Natural killer cell (primary cell): ENCODE results near the gene B3GALNT1. TPM values are rescaled to one million over a fixed set of nuclear protein-coding genes. Genes with fewer than 3 reads are reported as not detected.

Experiments
- ATAC-seq, 3 donors: fragments of 150-1000 bp in 2 of 3; fragments of 200-7000 bp in 1 of 3; cut with Tn5 transposase; 1 replicate in 1 of 3; 2 replicates in 2 of 3; pipeline ENCODE4 v1.10.0; 2021; ENCODE audit warnings: mild to moderate bottlenecking in 2 of 3, moderate library complexity in 2 of 3
- DNase-seq, 2 donors: peaks; one replicate each; pipeline versions ENCODE4 v3.0.0 to v3.0.0-alpha.2; 2013 to 2021; ENCODE audit warnings: mixed read lengths in 1 of 2
- H3K27ac ChIP-seq: one replicate; pipeline ENCODE4 v1.5.1; 2013; ENCODE audit warnings: mild to moderate bottlenecking, low read length
- H3K27me3 ChIP-seq: one replicate; pipeline ENCODE4 v1.6.1; 2013; ENCODE audit warnings: low read length; ENCODE audit not compliant: control insufficient read depth, insufficient read depth
- H3K36me3 ChIP-seq: one replicate; pipeline ENCODE4 v1.6.1; 2013; ENCODE audit warnings: low read length; ENCODE audit not compliant: control insufficient read depth, insufficient read depth
- H3K4me1 ChIP-seq: one replicate; pipeline ENCODE4 v1.6.1; 2013; ENCODE audit warnings: low read length; ENCODE audit not compliant: control insufficient read depth, insufficient read depth
- H3K4me3 ChIP-seq: one replicate; pipeline ENCODE4 v1.5.1; 2013; ENCODE audit warnings: low read length
- H3K9me3 ChIP-seq: one replicate; pipeline ENCODE4 v1.6.1; 2013; ENCODE audit warnings: low read length; ENCODE audit not compliant: control insufficient read depth, insufficient read depth
- H3K27ac Mint-ChIP-seq, 2 donors: one replicate each; pipeline ENCODE4 v1.8.0; 2022; ENCODE audit warnings: mild to moderate bottlenecking in 2 of 2, mixed read lengths in 2 of 2, moderate library complexity in 1 of 2
- H3K27me3 Mint-ChIP-seq, 2 donors: one replicate each; pipeline ENCODE4 v1.8.0; 2022; ENCODE audit warnings: low read depth in 2 of 2, mixed read lengths in 2 of 2
- H3K36me3 Mint-ChIP-seq: one replicate; pipeline ENCODE4 v1.8.0; 2022; ENCODE audit warnings: mixed read lengths
- H3K4me1 Mint-ChIP-seq, 2 donors: one replicate each; pipeline ENCODE4 v1.8.0; 2022; ENCODE audit warnings: mixed read lengths in 2 of 2
- H3K4me3 Mint-ChIP-seq: one replicate; pipeline ENCODE4 v1.8.0; 2022; ENCODE audit warnings: mild to moderate bottlenecking, moderate library complexity, mixed read lengths
- H3K9me3 Mint-ChIP-seq, 2 donors: one replicate each; pipeline ENCODE4 v1.8.0; 2022; ENCODE audit warnings: mixed read lengths in 2 of 2
- CTCF ChIP-seq: fragments of 200-600 bp; IDR thresholded peaks from one replicate; pipeline ENCODE4 v1.8.0; 2022; ENCODE audit warnings: antibody characterized with exemption
- WGBS: methylation state at CpG from one replicate; pipeline ENCODE4 v1.1.7; 2013; ENCODE audit warnings: missing lambda C conversion rate; ENCODE audit not compliant: insufficient coverage; 5-methylcytosine and 5-hydroxymethylcytosine counted together
- intact Hi-C: fragments of 100-400 bp; cut with micrococcal nuclease; formaldehyde crosslinking; loops from one replicate; pipeline ENCODE4 v1.14.2; 2022
- total RNA-seq, 4 donors: library from RNA; stranded (reverse); fragments of 120-200 nt in 1 of 4; gene quantifications; one replicate each; pipeline versions ENCODE4 v1.2.3 to v1.2.4, GENCODE V29; 2013 to 2022

The B3GALNT1 gene
- total RNA-seq, 3 donors from 2014 or later (not counting 1 experiment from before 2014, with no cell fraction given), result 2.0 to 4.3 (median 2.5) TPM

- peaks cover 18% of the 10 kb centered on the region for H3K4me1 ChIP-seq
- intact Hi-C loops, result no loop called here
- no peak for TF ChIP-seq CTCF
- no peak overlapping the region for H3K27ac Mint-ChIP-seq
- no peak overlapping the region for H3K4me3 Mint-ChIP-seq
- no peaks in the 10 kb centered on the region for H3K9me3 Mint-ChIP-seq
- no peak overlapping the region for H3K27ac ChIP-seq
- H3K27me3 ChIP-seq, result no peaks in the 10 kb centered on the region
- no peak for DNase-seq
- H3K36me3 ChIP-seq, result peaks cover 16% of the 10 kb centered on the region
- no peak for ATAC-seq
- no peaks in the 10 kb centered on the region for H3K9me3 ChIP-seq
- H3K4me3 ChIP-seq, result no peak overlapping the region
- no peaks in the 10 kb centered on the region for H3K36me3 Mint-ChIP-seq
- WGBS, result 92% methylated on average over 3 of the region's 3 CpGs
- no peaks in the 10 kb centered on the region for H3K27me3 Mint-ChIP-seq
- H3K4me1 Mint-ChIP-seq, result no peaks in the 10 kb centered on the region
These were observed 38.2 kb downstream of the B3GALNT1 start for GRCh38 chr3:161066930-161067329.

DNA sequence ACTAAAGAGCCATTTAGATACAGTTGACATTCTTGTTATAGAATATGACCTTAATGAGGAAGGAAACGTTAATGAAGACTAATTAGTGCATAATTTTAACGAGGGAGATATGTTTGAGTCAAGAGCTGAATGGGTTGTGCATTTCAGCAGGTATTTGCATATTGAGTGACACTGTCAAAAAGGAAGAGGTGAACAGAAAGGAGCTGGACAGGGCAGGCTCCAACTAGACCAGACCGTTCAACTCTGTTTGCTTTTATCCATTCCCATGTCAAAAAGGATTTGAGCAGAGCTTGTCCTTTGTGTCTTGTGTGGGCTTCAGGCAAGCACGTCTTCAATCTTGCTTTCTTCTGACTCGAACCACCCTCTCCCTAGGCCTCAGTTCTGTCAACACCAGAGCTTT is 40.7 kb downstream of the B3GALNT1 start:
- 69% methylated on average over 5 of the region's 5 CpGs for WGBS
- H3K4me3 Mint-ChIP-seq, result no peak overlapping the region
- peaks cover 11% of the 10 kb centered on the region for H3K36me3 ChIP-seq

DNA sequence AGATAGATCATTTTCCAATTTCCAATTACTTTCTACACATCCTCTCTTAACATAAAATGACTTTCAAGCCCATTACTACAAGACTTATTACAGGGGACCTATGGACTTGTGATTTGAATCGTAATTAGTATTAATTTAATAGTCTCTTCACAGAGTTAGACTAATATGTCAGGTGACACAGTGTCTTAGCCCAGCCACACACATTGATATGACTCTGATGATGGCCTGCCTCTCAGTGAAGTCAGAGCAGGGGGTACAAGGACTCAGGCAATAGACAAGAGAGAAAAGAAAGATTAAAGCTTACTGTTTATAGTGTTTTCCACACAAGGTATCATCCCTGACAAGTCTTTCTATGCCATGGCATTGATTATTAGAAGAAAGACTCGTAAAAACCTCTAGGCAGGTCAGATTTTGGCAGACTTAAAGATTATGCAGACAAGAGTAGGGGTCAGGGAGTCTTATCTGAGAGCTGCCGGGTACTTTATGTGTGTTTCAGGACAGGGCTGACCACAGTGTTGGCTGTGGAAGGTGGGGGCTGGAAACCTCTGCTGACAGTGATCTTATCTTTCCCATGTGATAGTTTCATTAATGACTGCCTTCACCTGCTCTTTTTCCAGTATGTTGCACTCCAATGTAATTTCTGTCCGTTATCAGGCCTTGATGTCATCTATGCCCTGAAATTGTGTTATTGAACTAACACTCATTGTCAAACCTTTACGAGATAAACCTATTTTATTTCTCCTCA is 50.1 kb downstream of the B3GALNT1 start:
- Histone ChIP-seq H3K36me3 (no peaks in the 10 kb centered on the region), H3K27ac (no peak overlapping the region), H3K9me3 (no peaks in the 10 kb centered on the region), H3K4me1 (peaks cover 10% of the 10 kb centered on the region), H3K4me3 (no peak overlapping the region), H3K27me3 (no peaks in the 10 kb centered on the region)
- no peak overlapping the region for H3K4me3 Mint-ChIP-seq
- H3K27ac Mint-ChIP-seq, result peak overlapping the region in 1 of 2 donors; percentile 16
- ATAC-seq, result no peak
- DNase-seq, result no peak
- intact Hi-C loops, result no loop called here
- H3K36me3 Mint-ChIP-seq, result no peaks in the 10 kb centered on the region
- no peak for TF ChIP-seq CTCF
- 53% methylated on average over 3 of the region's 5 CpGs for WGBS
- H3K9me3 Mint-ChIP-seq, result no peaks in the 10 kb centered on the region
- no peaks in the 10 kb centered on the region for H3K27me3 Mint-ChIP-seq
- peaks cover 41 to 50% of the 10 kb centered on the region in 2 donors for H3K4me1 Mint-ChIP-seq

More for the DNA sequence above, 40.7 kb downstream of the B3GALNT1 start:
- H3K4me1 ChIP-seq, result peaks cover 7% of the 10 kb centered on the region
- H3K27ac ChIP-seq, result no peak overlapping the region
- ATAC-seq (no peak), DNase-seq (no peak)
- Mint-ChIP-seq H3K9me3 (no peaks in the 10 kb centered on the region), H3K4me1 (peaks cover 0 to 10% of the 10 kb centered on the region in 2 donors), H3K27me3 (no peaks in the 10 kb centered on the region), H3K36me3 (no peaks in the 10 kb centered on the region), H3K27ac (no peak overlapping the region)
- no peak for TF ChIP-seq CTCF
- no peak overlapping the region for H3K4me3 ChIP-seq
- no peaks in the 10 kb centered on the region for H3K9me3 ChIP-seq
- intact Hi-C loops, result no loop called here
- no peaks in the 10 kb centered on the region for H3K27me3 ChIP-seq

GRCh38 chr3:161051856-161052255 is 53.3 kb downstream of the B3GALNT1 start:
- Mint-ChIP-seq H3K36me3 (no peaks in the 10 kb centered on the region), H3K27me3 (no peaks in the 10 kb centered on the region), H3K27ac (no peak overlapping the region), H3K4me1 (peaks cover 46 to 47% of the 10 kb centered on the region in 2 donors), H3K4me3 (no peak overlapping the region), H3K9me3 (peaks cover 0 to 2% of the 10 kb centered on the region in 2 donors)
- Histone ChIP-seq H3K4me1 (peaks cover 10% of the 10 kb centered on the region), H3K36me3 (no peaks in the 10 kb centered on the region), H3K27ac (no peak overlapping the region), H3K9me3 (no peaks in the 10 kb centered on the region), H3K27me3 (no peaks in the 10 kb centered on the region), H3K4me3 (no peak overlapping the region)
- 92% methylated on average over 6 of the region's 6 CpGs for WGBS
- intact Hi-C loops, result no loop called here
- DNase-seq (no peak), ATAC-seq (no peak)
- no peak for TF ChIP-seq CTCF
